Right lobe of liver (tissue), 6 donors: Measurements from ENCODE around the gene ARIH2. TPM values are rescaled to one million over a fixed set of nuclear protein-coding genes. Genes with fewer than 3 reads are reported as not detected.
"Not testable (repeated sequence)": the region's sequence is repeated elsewhere in the genome, so short reads cannot be mapped to it uniquely, and the experiment has no call there.

ENCODE experiments used
- ATAC-seq, 4 donors: fragments of 200-7000 bp; cut with Tn5 transposase; one replicate each; pipeline ENCODE4 v1.9.1; 2020; ENCODE audit warnings: mild to moderate bottlenecking in 4 of 4, moderate library complexity in 4 of 4
- DNase-seq, 3 donors: peaks; one replicate each; pipeline ENCODE4 v3.0.0-alpha.2; 2020
- H3K27ac ChIP-seq, 3 donors: fragments of 200-600 bp; one replicate each; pipeline ENCODE4 v1.8.0; 2022
- H3K27me3 ChIP-seq, 2 donors: fragments of 200-600 bp; one replicate each; pipeline ENCODE4 v1.8.0; 2022
- H3K36me3 ChIP-seq, 4 donors: fragments of 200-600 bp; sonication (generic) in 1 of 4; one replicate each; pipeline versions ENCODE4 v1.5.1 to v1.8.0; 2017 to 2022; ENCODE audit warnings: control low read depth in 1 of 4
- H3K4me1 ChIP-seq, 4 donors: fragments of 200-600 bp; sonication (generic) in 1 of 4; one replicate each; pipeline versions ENCODE4 v1.5.1 to v1.8.0; 2017 to 2022; ENCODE audit warnings: control low read depth in 1 of 4
- H3K4me3 ChIP-seq, 3 donors: fragments of 200-600 bp; one replicate each; pipeline ENCODE4 v1.8.0; 2022
- H3K9me3 ChIP-seq, 4 donors: fragments of 200-600 bp; sonication (generic) in 1 of 4; one replicate each; pipeline versions ENCODE4 v1.5.1 to v1.8.0; 2017 to 2022; ENCODE audit warnings: control low read depth in 1 of 4
- POLR2A ChIP-seq: fragments of 450-650 bp; IDR thresholded peaks from one replicate; pipeline ENCODE4 v1.6.1; 2017; ENCODE audit warnings: antibody characterized with exemption, mild to moderate bottlenecking
- WGBS: methylation state at CpG from one replicate; pipeline ENCODE4 v1.1.6; 2018; ENCODE audit warnings: low coverage, low lambda C conversion rate; ENCODE audit not compliant: insufficient coverage; ENCODE audit errors: missing lambda C conversion rate; 5-methylcytosine and 5-hydroxymethylcytosine counted together
- intact Hi-C, 2 donors: fragments of 100-400 bp; cut with DNase I; formaldehyde crosslinking; loops; one replicate each; pipeline versions ENCODE4 v1.11.2 to v1.14.1; 2022
- total RNA-seq, 6 experiments: library from RNA; depleted of rRNA in 2 of 6; stranded (reverse); fragments of >200 nt in 2 of 6; fragmentation: NEBNext Ultra II Directional in 3 of 6; extraction: Animal tissue kit (Norgen Biotek cat#: 25700) in 3 of 6; gene quantifications; one replicate each; pipeline versions ENCODE4 v1.1.0 to v1.2.4, GENCODE V29; 2016 to 2023
- TF ChIP-seq, protein P1 (sequence below), 4 donors: fragments of 200-600 bp in 3 of 4; fragments of 450-650 bp in 1 of 4; IDR thresholded peaks; one replicate each; pipeline versions ENCODE4 v1.5.1 to v1.8.0; 2016 to 2022; ENCODE audit warnings: antibody characterized with exemption in 4 of 4, mild to moderate bottlenecking in 2 of 4
- donor health status: DM: no; HTN: yes; CAD: no.
- donor health status: DM: no; HTN: no; CAD: no.
- donor health status: DM: no; HTN: no; CAD: no.
- donor health status: DM: no; HTN: yes; CAD: no.
- donor health status: DM: no; HTN: yes; CAD: no.

The ARIH2 gene
- total RNA-seq, 6 experiments from 2014 or later, result 34.4 to 44.9 (median 38.2) TPM

DNA sequence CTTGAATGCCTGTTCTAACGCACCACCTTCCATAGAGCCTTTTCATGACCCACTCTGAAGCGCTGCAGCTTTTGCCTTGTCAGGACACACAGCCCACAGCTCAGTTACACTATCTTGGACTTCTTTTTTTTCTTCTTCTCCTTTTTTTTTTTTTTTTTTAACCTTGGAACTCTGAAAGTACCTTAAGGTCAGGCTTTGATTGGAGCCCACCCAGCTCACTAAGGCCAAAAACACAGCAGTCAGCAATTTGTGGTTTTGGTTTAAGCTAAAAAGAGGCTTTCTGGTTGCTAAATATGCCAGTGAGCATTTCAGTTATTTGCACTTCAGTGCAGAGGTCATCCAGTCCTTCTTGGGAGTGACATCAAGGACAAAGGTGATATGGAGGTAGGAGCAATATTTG lies 21.7 kb upstream of the ARIH2 start:
- TF ChIP-seq, protein P1, sequence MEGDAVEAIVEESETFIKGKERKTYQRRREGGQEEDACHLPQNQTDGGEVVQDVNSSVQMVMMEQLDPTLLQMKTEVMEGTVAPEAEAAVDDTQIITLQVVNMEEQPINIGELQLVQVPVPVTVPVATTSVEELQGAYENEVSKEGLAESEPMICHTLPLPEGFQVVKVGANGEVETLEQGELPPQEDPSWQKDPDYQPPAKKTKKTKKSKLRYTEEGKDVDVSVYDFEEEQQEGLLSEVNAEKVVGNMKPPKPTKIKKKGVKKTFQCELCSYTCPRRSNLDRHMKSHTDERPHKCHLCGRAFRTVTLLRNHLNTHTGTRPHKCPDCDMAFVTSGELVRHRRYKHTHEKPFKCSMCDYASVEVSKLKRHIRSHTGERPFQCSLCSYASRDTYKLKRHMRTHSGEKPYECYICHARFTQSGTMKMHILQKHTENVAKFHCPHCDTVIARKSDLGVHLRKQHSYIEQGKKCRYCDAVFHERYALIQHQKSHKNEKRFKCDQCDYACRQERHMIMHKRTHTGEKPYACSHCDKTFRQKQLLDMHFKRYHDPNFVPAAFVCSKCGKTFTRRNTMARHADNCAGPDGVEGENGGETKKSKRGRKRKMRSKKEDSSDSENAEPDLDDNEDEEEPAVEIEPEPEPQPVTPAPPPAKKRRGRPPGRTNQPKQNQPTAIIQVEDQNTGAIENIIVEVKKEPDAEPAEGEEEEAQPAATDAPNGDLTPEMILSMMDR (IDR thresholded peaks at IDR 0.05), result no peak
- no peak for TF ChIP-seq POLR2A
- Histone ChIP-seq H3K9me3 (no peaks in the 10 kb centered on the region), H3K4me3 (peak overlapping the region in 2 of 3 donors; percentile 82 to 98), H3K27me3 (no peaks in the 10 kb centered on the region), H3K36me3 (peaks cover 0 to 2% (median 2%) of the 10 kb centered on the region in 4 donors), H3K4me1 (peaks cover 0 to 19% (median 6%) of the 10 kb centered on the region in 4 donors), H3K27ac (peak overlapping the region in 2 of 3 donors; percentile 33 to 74)
- DNase-seq, result peak in 1 of 3 donors; percentile 54
- 15% methylated on average over 2 of the region's 2 CpGs for WGBS
- ATAC-seq, result peak; percentile 34 to 62 (median 46)
- intact Hi-C loops, result no loop called here

DNA sequence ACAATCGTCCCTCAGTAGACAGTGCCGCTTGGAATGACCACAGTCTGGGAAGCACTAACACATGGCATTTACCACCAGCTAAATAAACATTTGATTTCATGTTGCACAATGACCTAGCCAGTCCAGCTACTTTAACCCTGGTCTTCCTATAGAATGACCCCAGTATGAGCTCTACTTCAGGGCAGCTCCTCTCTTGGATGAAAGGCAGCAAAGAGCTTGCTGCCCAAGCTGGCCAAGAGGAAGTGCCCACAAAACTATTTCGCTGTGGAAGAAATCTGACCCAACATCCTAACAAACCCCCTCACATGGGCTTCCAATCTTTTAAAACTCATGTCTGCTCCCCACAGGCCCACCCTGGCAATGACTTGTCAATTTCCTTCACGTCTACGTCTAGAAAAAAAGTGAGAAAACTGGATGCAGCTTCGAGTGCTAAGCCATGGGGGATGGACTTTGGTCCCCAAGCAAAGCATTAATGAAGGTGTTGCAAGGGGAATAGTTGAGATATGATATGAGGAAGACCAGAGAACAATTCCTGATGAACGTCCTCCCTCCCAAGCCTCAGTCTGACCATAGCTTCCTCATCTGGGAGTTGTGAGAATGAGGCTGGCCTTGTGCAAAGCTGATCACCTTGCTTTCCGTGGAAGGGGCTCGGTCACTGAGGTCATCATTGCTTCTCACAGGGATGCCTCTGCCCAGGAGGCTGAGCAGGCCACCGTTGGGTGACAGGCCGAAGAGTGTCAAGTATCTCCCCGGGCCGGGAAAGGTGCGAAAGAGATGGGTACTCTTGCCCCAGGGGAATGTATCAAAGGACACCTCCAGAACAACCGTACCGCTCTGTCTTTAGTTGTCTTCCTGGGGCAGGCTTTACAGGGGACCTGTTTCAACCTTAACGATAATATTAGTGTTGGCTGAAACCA lies 20.9 kb upstream of the ARIH2 start:
- intact Hi-C loops, result no loop called here
- no peaks in the 10 kb centered on the region for H3K9me3 ChIP-seq
- H3K4me1 ChIP-seq, result peaks cover 0 to 19% (median 6%) of the 10 kb centered on the region in 4 donors
- WGBS, result 13% methylated on average over 7 of the region's 17 CpGs
- peak in 1 of 3 donors; percentile 48 for DNase-seq
- peak overlapping the region; percentile 51 to 98 (median 82) for H3K4me3 ChIP-seq
- ATAC-seq, result peak; percentile 2 to 50 (median 27)
- no peaks in the 10 kb centered on the region for H3K27me3 ChIP-seq
- peak overlapping the region; percentile 16 to 74 (median 54) for H3K27ac ChIP-seq
- no peak for TF ChIP-seq POLR2A
- TF ChIP-seq, protein P1 (IDR thresholded peaks at IDR 0.05), result no peak
- H3K36me3 ChIP-seq, result peaks cover 0 to 2% (median 0%) of the 10 kb centered on the region in 4 donors

DNA sequence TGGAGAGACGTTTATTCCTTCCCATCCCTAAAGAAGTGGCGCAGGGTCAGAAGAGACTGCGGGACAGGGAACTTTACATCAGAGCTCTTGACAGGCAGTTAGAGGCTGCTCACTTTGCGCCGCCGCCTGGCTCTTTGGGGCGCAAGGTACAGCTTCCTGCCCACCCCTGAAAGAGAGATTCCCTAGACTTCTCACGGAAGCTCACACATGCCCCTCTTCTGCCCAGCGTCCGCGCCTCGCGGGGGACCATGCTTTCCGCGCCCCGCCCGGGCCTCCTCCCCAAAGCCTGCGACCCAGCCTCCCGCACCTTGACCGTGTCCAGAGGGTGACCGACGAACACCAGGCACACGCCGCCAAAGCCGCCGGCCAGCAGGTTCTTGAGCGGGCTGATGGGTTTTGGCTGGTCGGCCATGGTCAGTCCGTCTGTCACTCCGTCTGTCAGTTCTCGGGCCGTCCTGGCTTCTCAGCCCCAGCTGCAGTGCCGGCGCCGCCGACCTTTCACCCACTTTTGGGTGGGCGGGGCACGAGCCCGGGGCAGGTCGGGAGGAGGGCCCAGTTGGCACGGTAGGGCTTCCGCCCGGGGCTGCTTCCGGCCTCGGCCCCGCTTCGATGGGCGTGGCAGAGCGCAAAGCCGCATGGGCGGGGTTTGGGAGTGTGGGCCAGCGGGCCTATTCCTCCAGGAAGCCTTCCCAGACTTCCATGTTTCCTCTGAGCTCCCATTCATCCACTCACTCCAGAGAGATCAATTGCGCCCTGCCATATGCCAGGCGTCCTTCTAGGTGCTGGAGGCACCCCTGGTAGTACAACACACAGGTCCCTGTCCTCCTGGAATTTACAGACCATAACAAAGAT lies 20.0 kb upstream of the ARIH2 start, which contains the start of gene SLC25A20:
Gene SLC25A20, minus strand, starts transcription at position 500 of the 852 bp plus-strand sequence. Its CDS starts 88 bp downstream, at position 412.
- DNase-seq (peak; percentile 96 to 97 (median 96)), ATAC-seq (peak; percentile 93 to 97 (median 94))
- no peaks in the 10 kb centered on the region for H3K27me3 ChIP-seq
- H3K4me3 ChIP-seq, result peak within 1 kb of the TSS; percentile 51 to 98 (median 82)
- no peaks in the 10 kb centered on the region for H3K9me3 ChIP-seq
- peak; percentile 55 for TF ChIP-seq POLR2A
- TF ChIP-seq, protein P1 (IDR thresholded peaks at IDR 0.05), result no peak
- H3K4me1 ChIP-seq, result peaks cover 0 to 19% (median 6%) of the 10 kb centered on the region in 4 donors
- 5% methylated on average over 22 of the region's 54 CpGs for WGBS
- H3K36me3 ChIP-seq, result peaks cover 0 to 2% (median 0%) of the 10 kb centered on the region in 4 donors
- intact Hi-C loops, result no loop called here
- peak within 1 kb of the TSS; percentile 16 to 74 (median 54) for H3K27ac ChIP-seq

DNA sequence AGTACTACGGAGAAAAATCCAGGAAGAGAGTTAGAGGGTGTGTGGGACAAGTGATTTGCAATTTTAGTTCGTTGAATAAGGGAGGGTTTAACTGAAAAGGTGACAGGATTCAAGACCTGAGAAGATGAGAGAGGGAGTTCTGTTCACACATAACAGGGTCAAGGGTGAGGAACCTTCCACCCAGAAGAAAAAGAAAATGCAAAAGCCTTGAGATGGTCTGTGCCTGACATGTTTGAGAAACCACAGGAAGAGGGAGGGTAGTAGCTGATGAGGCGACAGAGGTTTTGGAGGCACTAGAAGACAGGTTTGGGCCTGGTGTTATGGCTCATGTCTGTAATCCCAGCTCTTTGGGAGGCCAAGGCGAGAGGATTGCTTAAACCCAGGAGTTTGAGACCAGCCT lies 19.4 kb upstream of the ARIH2 start:
- intact Hi-C loops, result no loop called here
- H3K36me3 ChIP-seq, result peaks cover 0 to 2% (median 0%) of the 10 kb centered on the region in 4 donors
- no peaks in the 10 kb centered on the region for H3K27me3 ChIP-seq
- ATAC-seq (no peak), DNase-seq (no peak)
- H3K27ac ChIP-seq, result peak overlapping the region in 2 of 3 donors; percentile 54 to 74
- TF ChIP-seq, protein P1 (IDR thresholded peaks at IDR 0.05), result no peak
- no peak for TF ChIP-seq POLR2A
- 71% methylated on average over 3 of the region's 4 CpGs for WGBS
- H3K4me3 ChIP-seq, result no peak overlapping the region
- no peaks in the 10 kb centered on the region for H3K9me3 ChIP-seq
- peaks cover 0 to 19% (median 6%) of the 10 kb centered on the region in 4 donors for H3K4me1 ChIP-seq

DNA sequence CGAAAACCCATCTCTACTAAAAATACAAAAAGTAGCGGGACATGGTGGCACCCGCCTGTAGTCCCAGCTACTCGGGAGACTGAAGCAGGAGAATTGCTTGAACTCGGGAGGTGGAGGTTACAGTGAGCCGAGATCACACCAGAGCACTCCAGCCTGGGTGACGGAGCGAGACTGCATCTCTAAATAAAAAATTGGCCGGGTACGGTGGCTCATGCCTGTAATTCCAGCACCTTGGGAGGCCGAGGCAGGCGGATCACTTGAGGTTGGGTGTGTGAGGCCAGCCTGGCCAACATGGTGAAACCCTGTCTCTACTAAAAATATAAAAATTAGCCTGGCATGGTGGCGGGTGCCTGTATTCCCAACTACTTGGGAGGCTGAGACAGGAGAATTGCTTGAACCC lies 11.6 kb upstream of the ARIH2 start:
- H3K27me3 ChIP-seq, H3K27ac ChIP-seq, H3K4me1 ChIP-seq, intact Hi-C loops, H3K9me3 ChIP-seq, H3K4me3 ChIP-seq, ATAC-seq, H3K36me3 ChIP-seq: not testable (repeated sequence)
- 94% methylated on average over 11 of the region's 13 CpGs for WGBS
- DNase-seq, result peak in 1 of 3 donors; percentile 23
